NK-92 (cell line): ENCODE results near the gene ARAP1.

ENCODE experiments used
- DNase-seq: peaks from one replicate; lab custom pipeline; 2025; ENCODE audit not compliant: unreplicated experiment; lab: John Stamatoyannopoulos, UW

ARAP1 gene

GRCh38 chr11:72642043-72642883, 109.9 kb downstream of the ARAP1 start:
- DNase-seq = no peak

GRCh38 chr11:72641522-72642042, 110.6 kb downstream of the ARAP1 start:
- DNase-seq = no peak

GRCh38 chr11:72639502-72640375, 112.5 kb downstream of the ARAP1 start:
- DNase-seq = no peak

- DNase-seq = no peak
These were observed 114.3 kb downstream of the ARAP1 start for GRCh38 chr11:72637926-72638325.

GRCh38 chr11:72637198-72637597, 115.0 kb downstream of the ARAP1 start:
- DNase-seq = no peak

- DNase-seq = no peak
These were observed 115.8 kb downstream of the ARAP1 start for GRCh38 chr11:72636376-72636775.

- no peak for DNase-seq
These were observed 116.3 kb downstream of the ARAP1 start for GRCh38 chr11:72635933-72636332.

- no peak for DNase-seq
These were observed 116.8 kb downstream of the ARAP1 start for GRCh38 chr11:72635309-72635915.
